GM19468 (cell line): Measurements from ENCODE around the gene SIT1.

Experiments used
- ATAC-seq: cut with Tn5 transposase; IDR thresholded peaks from one replicate; pipeline ENCODE4 v1.9.1; 2021; ENCODE audit warnings: mild to moderate bottlenecking, moderate library complexity, moderate number of reproducible peaks; ENCODE audit not compliant: unreplicated experiment; ENCODE audit errors: extremely low read depth

The SIT1 gene

GRCh38 chr9:35611230-35611797, 39.4 kb downstream of the SIT1 start:
- ATAC-seq = no peak

DNA sequence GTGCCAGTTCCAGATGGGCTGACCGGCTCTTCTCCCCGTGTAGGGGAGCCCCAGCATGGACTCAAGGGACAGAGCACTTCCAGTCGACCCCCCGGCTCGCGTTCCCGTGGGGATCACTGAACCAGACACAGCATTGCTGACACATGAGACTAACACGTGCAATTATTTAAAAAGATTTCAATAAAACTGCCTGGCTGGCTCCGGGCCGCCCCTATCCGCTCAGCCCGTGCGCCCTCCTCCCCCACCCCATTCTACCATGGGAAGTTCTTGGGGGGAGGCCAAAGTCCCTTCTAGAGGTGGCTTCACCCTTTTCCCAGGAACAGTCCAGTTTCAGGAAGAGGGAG, 40.9 kb downstream of the SIT1 start:
- no peak for ATAC-seq

DNA sequence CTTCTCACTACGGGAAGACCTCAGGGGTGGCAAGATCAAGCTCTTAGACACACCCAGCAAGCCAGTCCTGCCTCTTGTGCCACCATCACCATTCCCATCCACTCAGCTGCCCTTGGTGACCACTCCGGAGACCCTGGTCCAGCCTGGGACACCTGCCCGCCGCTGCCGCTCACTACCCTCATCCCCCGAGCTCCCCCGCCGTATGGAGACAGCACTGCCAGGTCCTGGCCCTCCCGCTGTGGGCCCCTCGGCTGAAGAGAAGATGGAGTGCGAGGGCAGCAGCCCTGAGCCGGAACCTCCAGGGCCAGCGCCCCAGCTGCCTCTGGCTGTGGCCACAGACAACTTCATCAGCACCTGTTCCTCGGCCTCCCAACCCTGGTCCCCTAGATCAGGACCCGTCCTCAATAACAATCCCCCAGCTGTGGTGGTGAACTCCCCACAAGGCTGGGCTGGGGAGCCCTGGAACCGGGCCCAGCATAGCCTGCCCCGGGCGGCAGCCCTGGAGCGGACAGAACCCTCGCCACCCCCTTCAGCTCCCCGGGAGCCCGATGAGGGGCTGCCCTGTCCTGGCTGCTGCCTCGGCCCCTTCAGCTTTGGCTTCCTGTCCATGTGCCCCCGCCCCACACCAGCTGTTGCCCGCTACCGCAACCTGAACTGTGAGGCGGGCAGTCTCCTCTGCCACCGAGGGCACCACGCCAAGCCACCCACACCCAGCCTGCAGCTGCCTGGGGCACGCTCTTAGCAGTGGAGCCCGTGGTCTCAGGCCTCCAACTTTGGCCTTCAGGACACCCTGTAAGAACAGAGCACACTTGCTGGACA, 41.5 kb downstream of the SIT1 start:
- ATAC-seq = no peak

DNA sequence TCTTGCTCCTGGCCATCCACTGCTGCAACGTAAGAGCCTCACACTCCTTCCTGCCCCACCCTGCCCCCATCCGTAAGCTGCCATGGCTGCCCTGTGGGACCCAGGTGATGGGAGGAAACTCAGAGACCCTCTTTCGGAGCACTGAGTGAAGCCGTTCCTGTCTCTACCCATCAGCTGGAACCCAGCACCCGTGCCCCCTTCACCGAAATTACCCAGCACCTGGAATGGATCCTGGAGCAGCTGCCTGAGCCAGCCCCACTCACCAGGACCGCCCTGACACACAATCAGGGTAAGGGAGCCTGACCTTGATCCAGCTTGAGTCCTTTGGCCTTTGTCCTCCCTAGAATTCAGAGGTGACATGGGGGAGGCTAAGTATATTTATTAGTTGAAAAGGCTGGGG, 42.5 kb downstream of the SIT1 start:
- ATAC-seq = no peak

- no peak for ATAC-seq
These were observed 44.0 kb downstream of the SIT1 start for GRCh38 chr9:35606726-35607125.

- no peak for ATAC-seq
These were observed 44.6 kb downstream of the SIT1 start for GRCh38 chr9:35606138-35606504.

DNA sequence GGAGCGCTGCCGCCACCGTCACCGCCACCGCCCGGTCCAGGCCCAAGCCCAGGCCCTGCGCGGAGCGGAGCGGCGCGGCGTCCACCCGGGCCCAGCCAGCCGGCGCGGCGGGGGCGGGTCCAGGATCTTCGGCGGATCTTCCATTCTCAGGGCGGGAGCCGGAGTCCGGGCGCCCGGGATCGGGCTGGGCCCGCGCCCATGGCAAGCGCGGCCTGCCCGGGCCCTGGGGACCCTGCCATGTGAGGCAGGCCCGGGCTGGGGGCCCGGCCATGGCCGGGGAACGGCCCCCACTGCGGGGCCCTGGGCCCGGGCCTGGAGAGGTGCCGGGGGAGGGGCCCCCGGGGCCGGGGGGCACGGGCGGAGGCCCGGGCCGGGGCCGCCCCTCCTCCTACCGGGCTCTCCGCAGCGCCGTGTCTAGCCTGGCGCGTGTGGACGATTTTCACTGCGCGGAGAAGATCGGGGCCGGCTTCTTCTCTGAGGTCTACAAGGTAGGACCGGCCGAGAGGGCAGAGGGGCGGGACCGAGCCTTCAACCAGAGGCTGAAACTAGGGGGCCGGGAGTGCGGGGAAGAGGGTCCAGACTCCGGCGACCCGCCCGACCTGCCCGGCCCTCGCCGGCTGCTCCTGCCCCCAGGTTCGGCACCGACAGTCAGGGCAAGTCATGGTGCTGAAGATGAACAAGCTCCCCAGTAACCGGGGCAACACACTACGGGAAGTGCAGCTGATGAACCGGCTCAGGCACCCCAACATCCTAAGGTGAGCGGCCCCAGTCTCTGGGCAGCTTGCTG, 45.2 kb downstream of the SIT1 start:
- ATAC-seq = no peak

GRCh38 chr9:35604578-35605350, 46.0 kb downstream of the SIT1 start, which contains the start of gene TESK1:
TSS of gene TESK1 (plus strand) at chr9:35605262. CDS start at chr9:35605620, 358 bp downstream.
- no peak for ATAC-seq

GRCh38 chr9:35603986-35604577, 46.6 kb downstream of the SIT1 start:
- ATAC-seq = peak; percentile 81

DNA sequence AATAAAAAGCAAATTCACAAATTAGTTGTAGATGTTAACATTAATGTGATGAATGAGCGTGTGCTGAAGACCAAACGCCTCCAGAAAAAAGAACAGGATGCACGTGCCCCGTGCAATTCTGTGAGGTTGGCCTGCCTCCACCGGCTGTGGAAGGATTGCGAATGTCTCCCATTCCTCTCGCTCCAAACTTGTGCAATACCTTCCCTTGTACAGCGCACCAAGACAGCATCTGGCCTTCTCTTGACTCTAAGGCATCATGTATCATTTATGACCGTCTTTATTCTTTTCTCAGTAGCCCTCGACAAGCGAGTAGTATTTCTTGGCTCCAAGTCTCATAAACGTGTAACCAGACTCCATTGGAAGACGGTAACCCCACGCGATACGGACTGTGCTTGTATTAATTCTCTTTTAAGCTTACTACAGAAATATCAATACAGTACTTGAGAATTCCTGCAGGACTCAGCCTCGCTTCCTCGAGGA, 47.2 kb downstream of the SIT1 start:
- no peak for ATAC-seq

DNA sequence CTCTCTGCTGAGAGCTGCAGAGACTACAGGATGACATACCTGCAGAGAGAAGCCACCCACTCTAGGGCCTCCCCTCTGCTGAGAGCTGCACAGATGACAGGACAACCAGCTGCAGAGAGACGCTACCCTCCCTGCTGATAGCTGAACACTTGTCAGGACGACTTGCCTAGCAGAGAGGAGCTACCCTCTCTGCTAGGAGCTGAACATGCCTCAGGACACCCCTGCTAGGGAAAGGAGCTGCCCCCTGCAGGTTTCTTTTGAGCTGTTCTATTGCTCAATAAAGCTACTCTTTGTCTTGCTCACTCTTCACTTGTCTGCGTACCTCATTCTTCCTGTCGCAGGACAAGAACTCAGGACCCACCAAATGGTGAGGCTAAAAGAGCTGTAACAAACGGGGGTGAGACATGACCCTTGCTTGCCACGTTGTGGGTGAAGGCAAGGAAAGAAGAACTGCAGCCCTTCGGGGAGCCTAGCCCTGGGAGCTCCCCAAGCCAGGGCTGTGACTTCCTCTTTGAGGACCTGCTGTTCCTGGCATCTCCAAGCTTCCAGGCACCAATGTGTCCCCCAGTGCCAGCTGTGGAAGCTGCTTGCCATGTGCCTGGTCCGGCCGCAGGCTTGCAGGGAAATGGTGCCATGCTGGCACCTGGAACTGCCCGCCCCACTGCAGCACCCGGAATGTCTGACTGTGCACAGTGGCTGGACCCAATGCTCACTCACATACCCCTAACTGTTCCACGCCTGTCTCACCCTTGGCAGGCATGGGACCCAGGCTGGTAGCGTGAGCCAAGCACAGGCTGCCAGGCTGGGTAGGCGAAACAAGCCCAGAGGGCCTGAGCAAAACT, 50.7 kb downstream of the SIT1 start:
- no peak for ATAC-seq
